Ishikawa (cell line): ENCODE data around the gene NFIB.

Experiments used
- CEBPB ChIP-seq: IDR thresholded peaks from 2 replicates; pipeline ENCODE4 v1.6.1; 2012
- EP300 ChIP-seq: IDR thresholded peaks from 2 replicates; pipeline ENCODE4 v1.6.1; 2012; ENCODE audit warnings: borderline replicate concordance
- RAD21 ChIP-seq: IDR thresholded peaks from 2 replicates; pipeline ENCODE4 v1.6.1; 2012; ENCODE audit warnings: low read depth
- YY1 ChIP-seq: IDR thresholded peaks from 2 replicates; pipeline ENCODE4 v1.6.1; 2012; ENCODE audit warnings: low read depth
- TF ChIP-seq, protein P1 (sequence below): IDR thresholded peaks from 2 replicates; pipeline ENCODE4 v1.6.1; 2012

DNA sequence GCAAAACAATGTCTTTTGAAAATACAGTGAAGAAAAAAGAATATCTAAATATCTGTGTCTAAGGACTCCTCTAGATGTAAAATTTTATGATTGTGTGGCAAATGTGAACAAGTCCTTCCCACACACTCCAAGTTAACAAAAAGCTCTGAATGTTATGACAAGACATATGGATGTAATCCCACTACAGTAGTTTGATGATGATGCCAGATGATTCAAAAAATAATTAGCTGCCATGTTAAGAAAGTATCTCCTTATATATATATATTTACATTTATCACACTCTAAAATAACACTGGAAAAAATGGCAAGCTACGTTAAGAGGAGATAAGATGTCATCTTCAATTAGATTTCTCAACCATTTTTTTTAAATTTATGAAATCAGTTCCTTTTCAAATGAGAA lies 178.5 kb downstream of the NFIB start:
- TF ChIP-seq YY1: no peak
- TF ChIP-seq EP300: no peak
- TF ChIP-seq, protein P1, sequence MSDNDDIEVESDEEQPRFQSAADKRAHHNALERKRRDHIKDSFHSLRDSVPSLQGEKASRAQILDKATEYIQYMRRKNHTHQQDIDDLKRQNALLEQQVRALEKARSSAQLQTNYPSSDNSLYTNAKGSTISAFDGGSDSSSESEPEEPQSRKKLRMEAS: no peak
- TF ChIP-seq CEBPB: no peak
- TF ChIP-seq RAD21: no peak
